GM12878 (cell line): ENCODE results near the gene HDAC3. TPM values are rescaled to one million over a fixed set of nuclear protein-coding genes. Genes with fewer than 3 reads are reported as not detected.

ENCODE experiments used
- ATAC-seq: fragments of 200-7000 bp; cut with Tn5 transposase; 3 replicates; pipeline ENCODE4 v1.9.1; 2020; ENCODE audit warnings: mild to moderate bottlenecking, moderate library complexity
- BruUV-seq: library from RNA; stranded (reverse); fragments of 400-500 nt; replicated peaks from 2 replicates; lab custom pipeline; 2021; lab: Mats Ljungman, UMichigan
- CTCF ChIA-PET: fragments of 300-600 bp; sonication (Branson Sonifier 250); formaldehyde crosslinking; extraction: SDS; loops from one replicate; lab custom pipeline; 2021; ENCODE audit warnings: inconsistent platforms; lab: Yijun Ruan, JAX
- POLR2A ChIA-PET: fragments of 350-600 bp; formaldehyde crosslinking; extraction: SDS; loops from one replicate; lab custom pipeline; 2021; ENCODE audit warnings: inconsistent platforms; lab: Charles Lee
- RAD21 ChIA-PET: fragments of 300-600 bp; sonication (Branson Sonifier 250); formaldehyde crosslinking; loops from one replicate; lab custom pipeline; 2023; ENCODE audit warnings: antibody characterized with exemption; ENCODE audit not compliant: unreplicated experiment; lab: Charles Lee
- SMC1A ChIA-PET: fragments of 300-600 bp; sonication (Branson Sonifier 250); formaldehyde crosslinking; loops from one replicate; lab custom pipeline; 2023; ENCODE audit not compliant: unreplicated experiment, uncharacterized antibody; lab: Charles Lee
- DNase-seq: peaks from one replicate; pipeline ENCODE4 v3.0.0-alpha.2; 2011; ENCODE audit warnings: low read depth, low spot score
- FAIRE-seq: peaks from 3 replicates; lab custom pipeline; 2011; peaks lifted over from hg19 to GRCh38; lab: Jason Lieb, UNC
- H2AFZ ChIP-seq: 2 replicates; pipeline ENCODE4 v1.6.0; 2011; ENCODE audit warnings: low read depth, low read length, control low read depth; ENCODE audit not compliant: control insufficient read depth
- H3K27ac ChIP-seq: 2 replicates; pipeline ENCODE4 v1.5.1; 2011; ENCODE audit warnings: control low read depth; ENCODE audit not compliant: control insufficient read depth, insufficient read depth
- H3K27me3 ChIP-seq, 2 experiments: replicated peaks in 1 of 2; 2 replicates each; pipeline versions ENCODE4 v1.6.0 to v1.6.1; 2011; ENCODE audit warnings: low read length in 1 of 2; ENCODE audit not compliant: control insufficient read depth in 2 of 2, insufficient read depth in 2 of 2
- H3K36me3 ChIP-seq, 2 experiments: 2 replicates each; pipeline ENCODE4 v1.5.1; 2011; ENCODE audit warnings: low read length in 1 of 2; ENCODE audit not compliant: control insufficient read depth in 2 of 2, insufficient read depth in 2 of 2
- H3K4me1 ChIP-seq: 2 replicates; pipeline ENCODE4 v1.6.1; 2011; ENCODE audit warnings: mild to moderate bottlenecking, low read length, moderate library complexity, mixed read lengths; ENCODE audit not compliant: control insufficient read depth, insufficient read depth
- H3K4me2 ChIP-seq: 2 replicates; pipeline ENCODE4 v1.6.0; 2011; ENCODE audit warnings: control low read depth; ENCODE audit not compliant: control insufficient read depth, insufficient read depth
- H3K4me3 ChIP-seq: fragments of 200-600 bp; sonication (generic); 2 replicates; pipeline ENCODE4 v1.5.1; 2016
- H3K79me2 ChIP-seq: 2 replicates; pipeline ENCODE4 v1.6.0; 2011; ENCODE audit warnings: low read length; ENCODE audit not compliant: control insufficient read depth, insufficient read depth
- H3K9ac ChIP-seq: 2 replicates; pipeline ENCODE4 v1.8.0; 2011; ENCODE audit warnings: low read length, control low read depth, mixed read lengths; ENCODE audit not compliant: control insufficient read depth, insufficient read depth
- H3K9me3 ChIP-seq: replicated peaks from 3 replicates; pipeline ENCODE4 v1.5.1; 2011; ENCODE audit warnings: mild to moderate bottlenecking, low read length; ENCODE audit not compliant: control insufficient read depth, insufficient read depth
- H4K20me1 ChIP-seq: 2 replicates; pipeline ENCODE4 v1.6.0; 2011; ENCODE audit not compliant: control insufficient read depth, insufficient read depth
- CREB1 ChIP-seq: IDR thresholded peaks from 2 replicates; pipeline ENCODE4 v1.6.1; 2012; ENCODE audit warnings: low read depth, mild to moderate bottlenecking, inconsistent platforms
- ETV6 ChIP-seq, 2 experiments: fragments of 450-650 bp in 1 of 2; IDR thresholded peaks in 1 of 2; conservative IDR thresholded peaks in 1 of 2; 2 replicates each; pipeline ENCODE4 v1.6.1; 2014; ENCODE audit warnings: antibody characterized with exemption in 1 of 2, borderline replicate concordance in 1 of 2, low read depth in 1 of 2, mild to moderate bottlenecking in 1 of 2, moderate library complexity in 1 of 2
- MEF2B ChIP-seq: fragments of 450-650 bp; IDR thresholded peaks from 2 replicates; pipeline ENCODE4 v1.6.1; 2018; ENCODE audit warnings: mild to moderate bottlenecking, moderate library complexity; ENCODE audit not compliant: partially characterized antibody, poor library complexity, severe bottlenecking
- MTA3 ChIP-seq: IDR thresholded peaks from 2 replicates; pipeline ENCODE4 v1.6.1; 2012; ENCODE audit warnings: low read length, inconsistent platforms, borderline replicate concordance
- POLR2A ChIP-seq: IDR thresholded peaks from 2 replicates; pipeline ENCODE4 v1.6.1; 2011; ENCODE audit warnings: low read depth, mild to moderate bottlenecking, low read length
- SIX5 ChIP-seq: IDR thresholded peaks from 2 replicates; pipeline ENCODE4 v1.6.1; 2011; ENCODE audit warnings: mild to moderate bottlenecking, low read depth, low read length, moderate library complexity; ENCODE audit not compliant: severe bottlenecking
- WGBS: methylation state at CpG from one replicate; pipeline ENCODE4 v1.1.6; 2016; ENCODE audit warnings: low lambda C conversion rate; ENCODE audit not compliant: insufficient replicate concordance, insufficient coverage; ENCODE audit errors: missing lambda C conversion rate; 5-methylcytosine and 5-hydroxymethylcytosine counted together
- in situ Hi-C: fragments of 300-500 bp; cut with MboI; formaldehyde crosslinking; loops from 9 replicates; pipeline ENCODE4 v1.14.3; 2018; ENCODE audit warnings: mixed read lengths
- intact Hi-C: fragments of 100-400 bp; cut with micrococcal nuclease; formaldehyde crosslinking; loops from one replicate; pipeline ENCODE4 v1.14.2; 2022; ENCODE audit not compliant: unreplicated experiment
- polyA plus RNA-seq, 11 experiments: library from polyadenylated mRNA; depleted of rRNA in 4 of 11; unstranded in 6 of 11; stranded (reverse) in 5 of 11; fragments of >200 nt; fragmentation: Nextera tagmentation in 4 of 11; fragmentation: Illumina TruSeq in 1 of 11; extraction: Ambion mirVana in 4 of 11; extraction: Trizol in 1 of 11; gene quantifications; 1 replicate in 1 of 11; 2 replicates in 10 of 11; pipeline versions ENCODE4 v1.2.1 to v1.2.3, GENCODE V29; 2011 to 2016; ENCODE audit warnings: inconsistent platforms in 2 of 11, missing spikeins in 2 of 11, low read depth in 1 of 11
- total RNA-seq, 4 experiments: library from RNA; depleted of rRNA in 3 of 4; stranded (reverse); fragments of >200 nt in 3 of 4; fragmentation: Illumina TruSeq in 1 of 4; extraction: Trizol in 1 of 4; gene quantifications; 2 replicates each; pipeline versions ENCODE4 v1.2.1 to v1.2.3, GENCODE V29; 2013 to 2021
- TF ChIP-seq, protein P1 (sequence below), 3 experiments: IDR thresholded peaks in 2 of 3; conservative IDR thresholded peaks in 1 of 3; 2 replicates each; pipeline ENCODE4 v1.5.1; 2011; ENCODE audit warnings: low read depth in 3 of 3, low read length in 3 of 3, mild to moderate bottlenecking in 3 of 3, control low read depth in 2 of 3, moderate library complexity in 2 of 3, inconsistent platforms in 1 of 3, mixed read lengths in 1 of 3; ENCODE audit not compliant: control insufficient read depth in 2 of 3, insufficient read depth in 1 of 3; ENCODE audit errors: extremely low read depth in 1 of 3
- TF ChIP-seq, protein P2 (sequence below): fragments of 450-650 bp; formaldehyde crosslinking; IDR thresholded peaks from 2 replicates; pipeline ENCODE4 v1.4.0; 2020; ENCODE audit warnings: mild to moderate bottlenecking, moderate library complexity
- TF ChIP-seq, protein P3 (sequence below): IDR thresholded peaks from 2 replicates; pipeline ENCODE4 v1.6.1; 2011; ENCODE audit warnings: mild to moderate bottlenecking, low read depth, low read length, moderate library complexity; ENCODE audit not compliant: insufficient replicate concordance

The HDAC3 gene
- total and polyA plus RNA-seq, 10 of the 15 experiments (the other 5 are each of a cell fraction or from before 2014, with no cell fraction given), result 62.2 to 140 (median 112) TPM

DNA sequence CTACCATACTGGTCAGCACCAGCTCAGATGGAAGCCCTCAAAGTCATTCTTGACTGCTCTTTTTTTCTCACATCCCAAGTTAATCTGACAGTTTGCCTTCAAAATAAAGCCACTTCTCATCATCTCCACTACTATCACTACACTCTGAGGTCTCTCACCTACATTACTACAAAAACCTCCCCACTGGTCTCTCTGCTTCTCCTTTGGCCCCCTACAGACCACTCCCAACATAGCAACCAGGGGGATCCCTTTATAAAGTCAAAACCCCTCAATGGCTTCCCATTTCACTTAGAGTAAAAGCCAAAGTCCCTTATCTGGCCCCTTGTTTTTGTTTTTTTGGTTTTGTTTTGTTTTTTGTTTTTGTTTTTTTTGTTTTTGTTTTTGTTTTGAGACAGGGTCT is 40.8 kb upstream of the HDAC3 start:
- ATAC-seq (peak; percentile 36; the same call in 1 of the 3 replicates), DNase-seq (no peak), FAIRE-seq (no peak)
- no peak overlapping the region for H2AFZ ChIP-seq
- no peaks in the 10 kb centered on the region for H3K4me1 ChIP-seq
- H3K9ac ChIP-seq, result no peak overlapping the region
- CTCF ChIA-PET, result no interaction called here
- H3K4me2 ChIP-seq, result no peak overlapping the region
- H3K27ac ChIP-seq, result no peak overlapping the region
- no peak overlapping the region for H3K4me3 ChIP-seq
- no peaks in the 10 kb centered on the region for H4K20me1 ChIP-seq
- H3K27me3 ChIP-seq, result peaks cover 2 to 5% of the 10 kb centered on the region in 2 experiments
- RAD21 ChIA-PET, result no interaction called here
- H3K79me2 ChIP-seq, result no peaks in the 10 kb centered on the region
- in situ Hi-C loops, result loop anchor here (10.0 kb wide), 1 partner anchor 457 kb away; no protein-coding TSS in a partner anchor
- no TSS peak for BruUV-seq
- H3K36me3 ChIP-seq, result no peaks in the 10 kb centered on the region
- TF ChIP-seq MTA3, result no peak
- no peak for TF ChIP-seq MEF2B
- TF ChIP-seq, protein P1, sequence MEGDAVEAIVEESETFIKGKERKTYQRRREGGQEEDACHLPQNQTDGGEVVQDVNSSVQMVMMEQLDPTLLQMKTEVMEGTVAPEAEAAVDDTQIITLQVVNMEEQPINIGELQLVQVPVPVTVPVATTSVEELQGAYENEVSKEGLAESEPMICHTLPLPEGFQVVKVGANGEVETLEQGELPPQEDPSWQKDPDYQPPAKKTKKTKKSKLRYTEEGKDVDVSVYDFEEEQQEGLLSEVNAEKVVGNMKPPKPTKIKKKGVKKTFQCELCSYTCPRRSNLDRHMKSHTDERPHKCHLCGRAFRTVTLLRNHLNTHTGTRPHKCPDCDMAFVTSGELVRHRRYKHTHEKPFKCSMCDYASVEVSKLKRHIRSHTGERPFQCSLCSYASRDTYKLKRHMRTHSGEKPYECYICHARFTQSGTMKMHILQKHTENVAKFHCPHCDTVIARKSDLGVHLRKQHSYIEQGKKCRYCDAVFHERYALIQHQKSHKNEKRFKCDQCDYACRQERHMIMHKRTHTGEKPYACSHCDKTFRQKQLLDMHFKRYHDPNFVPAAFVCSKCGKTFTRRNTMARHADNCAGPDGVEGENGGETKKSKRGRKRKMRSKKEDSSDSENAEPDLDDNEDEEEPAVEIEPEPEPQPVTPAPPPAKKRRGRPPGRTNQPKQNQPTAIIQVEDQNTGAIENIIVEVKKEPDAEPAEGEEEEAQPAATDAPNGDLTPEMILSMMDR (IDR thresholded peaks at IDR 0.05 in 2 of 3, conservative IDR thresholded peaks at IDR 0.05 in 1 of 3; ENCODE audit: control insufficient read depth in 2 of 3, extremely low read depth in 1 of 3, insufficient read depth in 1 of 3, low read depth in 3 of 3, low read length in 3 of 3), result 0 out of 6 replicates have a peak, but pooled peaks of 1 of the 3 experiments have one; percentile 9
- POLR2A ChIA-PET, result no interaction called here
- SMC1A ChIA-PET, result no interaction called here
- intact Hi-C loops, result no loop called here
- no peaks in the 10 kb centered on the region for H3K9me3 ChIP-seq

DNA sequence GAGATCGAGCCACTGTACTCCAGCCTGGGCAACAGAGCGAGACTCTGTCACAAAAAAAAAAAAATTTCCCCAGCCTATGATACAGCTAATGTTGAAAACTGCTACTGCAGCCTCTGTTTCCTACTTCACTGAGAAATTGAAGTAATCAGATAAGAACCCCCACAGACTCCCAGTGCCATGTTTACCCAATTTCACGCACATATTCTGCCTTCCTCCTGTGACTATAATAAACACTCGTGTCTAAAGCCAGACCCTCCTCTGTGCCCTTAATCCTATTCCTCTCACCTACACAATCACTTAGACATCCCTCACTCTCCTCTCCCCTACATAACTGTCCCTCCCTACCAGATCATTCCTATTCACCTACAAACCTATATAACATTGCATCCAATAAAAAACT is 39.0 kb upstream of the HDAC3 start:
- H3K9me3 ChIP-seq, result no peaks in the 10 kb centered on the region
- H3K36me3 ChIP-seq, result no peaks in the 10 kb centered on the region
- SMC1A ChIA-PET, result no interaction called here
- H3K9ac ChIP-seq, result no peak overlapping the region
- no peaks in the 10 kb centered on the region for H4K20me1 ChIP-seq
- ATAC-seq, result no peak
- CTCF ChIA-PET, result interaction anchor here (0.9 to 1.0 kb wide), 2 partner anchors 26 to 84 kb away, joined by 3 read pairs; no protein-coding TSS in a partner anchor
- H3K4me1 ChIP-seq, result no peaks in the 10 kb centered on the region
- no peak for FAIRE-seq
- no peaks in the 10 kb centered on the region; a peak in 2 of 4 replicates for H3K27me3 ChIP-seq
- DNase-seq, result no peak
- RAD21 ChIA-PET, result no interaction called here
- POLR2A ChIA-PET, result no interaction called here
- H3K27ac ChIP-seq, result no peak overlapping the region
- 32% methylated on average over 4 of the region's 4 CpGs for WGBS
- no peak overlapping the region for H3K4me3 ChIP-seq
- no peaks in the 10 kb centered on the region for H3K79me2 ChIP-seq
- no peak overlapping the region for H3K4me2 ChIP-seq
- BruUV-seq, result no TSS peak
- H2AFZ ChIP-seq, result no peak overlapping the region
- in situ Hi-C loops (loop anchor here (10.0 kb wide), 1 partner anchor 459 kb away; no protein-coding TSS in a partner anchor), intact Hi-C loops (no loop called here)
- TF ChIP-seq SIX5 (no peak), POLR2A (no peak), CREB1 (no peak), ETV6 (conservative IDR thresholded peaks at IDR 0.05 in 1 of 2, IDR thresholded peaks at IDR 0.05 in 1 of 2; ENCODE audit: borderline replicate concordance in 1 of 2, low read depth in 1 of 2) (no peak)
- TF ChIP-seq, protein P2, sequence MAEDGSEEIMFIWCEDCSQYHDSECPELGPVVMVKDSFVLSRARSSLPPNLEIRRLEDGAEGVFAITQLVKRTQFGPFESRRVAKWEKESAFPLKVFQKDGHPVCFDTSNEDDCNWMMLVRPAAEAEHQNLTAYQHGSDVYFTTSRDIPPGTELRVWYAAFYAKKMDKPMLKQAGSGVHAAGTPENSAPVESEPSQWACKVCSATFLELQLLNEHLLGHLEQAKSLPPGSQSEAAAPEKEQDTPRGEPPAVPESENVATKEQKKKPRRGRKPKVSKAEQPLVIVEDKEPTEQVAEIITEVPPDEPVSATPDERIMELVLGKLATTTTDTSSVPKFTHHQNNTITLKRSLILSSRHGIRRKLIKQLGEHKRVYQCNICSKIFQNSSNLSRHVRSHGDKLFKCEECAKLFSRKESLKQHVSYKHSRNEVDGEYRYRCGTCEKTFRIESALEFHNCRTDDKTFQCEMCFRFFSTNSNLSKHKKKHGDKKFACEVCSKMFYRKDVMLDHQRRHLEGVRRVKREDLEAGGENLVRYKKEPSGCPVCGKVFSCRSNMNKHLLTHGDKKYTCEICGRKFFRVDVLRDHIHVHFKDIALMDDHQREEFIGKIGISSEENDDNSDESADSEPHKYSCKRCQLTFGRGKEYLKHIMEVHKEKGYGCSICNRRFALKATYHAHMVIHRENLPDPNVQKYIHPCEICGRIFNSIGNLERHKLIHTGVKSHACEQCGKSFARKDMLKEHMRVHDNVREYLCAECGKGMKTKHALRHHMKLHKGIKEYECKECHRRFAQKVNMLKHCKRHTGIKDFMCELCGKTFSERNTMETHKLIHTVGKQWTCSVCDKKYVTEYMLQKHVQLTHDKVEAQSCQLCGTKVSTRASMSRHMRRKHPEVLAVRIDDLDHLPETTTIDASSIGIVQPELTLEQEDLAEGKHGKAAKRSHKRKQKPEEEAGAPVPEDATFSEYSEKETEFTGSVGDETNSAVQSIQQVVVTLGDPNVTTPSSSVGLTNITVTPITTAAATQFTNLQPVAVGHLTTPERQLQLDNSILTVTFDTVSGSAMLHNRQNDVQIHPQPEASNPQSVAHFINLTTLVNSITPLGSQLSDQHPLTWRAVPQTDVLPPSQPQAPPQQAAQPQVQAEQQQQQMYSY (CRISPR knock-in tag), result no peak
- TF ChIP-seq, protein P3, sequence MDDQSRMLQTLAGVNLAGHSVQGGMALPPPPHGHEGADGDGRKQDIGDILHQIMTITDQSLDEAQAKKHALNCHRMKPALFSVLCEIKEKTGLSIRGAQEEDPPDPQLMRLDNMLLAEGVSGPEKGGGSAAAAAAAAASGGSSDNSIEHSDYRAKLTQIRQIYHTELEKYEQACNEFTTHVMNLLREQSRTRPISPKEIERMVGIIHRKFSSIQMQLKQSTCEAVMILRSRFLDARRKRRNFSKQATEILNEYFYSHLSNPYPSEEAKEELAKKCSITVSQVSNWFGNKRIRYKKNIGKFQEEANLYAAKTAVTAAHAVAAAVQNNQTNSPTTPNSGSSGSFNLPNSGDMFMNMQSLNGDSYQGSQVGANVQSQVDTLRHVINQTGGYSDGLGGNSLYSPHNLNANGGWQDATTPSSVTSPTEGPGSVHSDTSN, result no peak
